AG04449 (cell line): Measurements from ENCODE around the gene HOXD13.

ENCODE experiments used
- CTCF ChIA-PET: fragments of 350-600 bp; formaldehyde crosslinking; extraction: SDS; loops from one replicate; lab custom pipeline; 2021; ENCODE audit warnings: antibody characterized with exemption; lab: Yijun Ruan, JAX
- POLR2A ChIA-PET: fragments of 400-600, 350-600 bp; formaldehyde crosslinking; extraction: SDS; loops from one replicate; lab custom pipeline; 2020; ENCODE audit warnings: antibody characterized with exemption, inconsistent platforms; lab: Yijun Ruan, JAX
- DNase-seq: peaks from one replicate; pipeline ENCODE4 v3.0.0-alpha.2; 2010; ENCODE audit warnings: low read depth, low spot score
- H3K4me3 ChIP-seq: 2 replicates; pipeline ENCODE4 v1.5.1; 2011; ENCODE audit warnings: low read depth, mild to moderate bottlenecking, control low read depth, low read length
- CTCF ChIP-seq: IDR thresholded peaks from one replicate; pipeline ENCODE4 v1.5.1; 2011; ENCODE audit warnings: mild to moderate bottlenecking, moderate library complexity, low read length, control low read depth, inconsistent platforms; ENCODE audit not compliant: insufficient read depth; ENCODE audit errors: missing control alignments

Gene HOXD13

GRCh38 chr2:176068419-176068832, 24.1 kb upstream of the HOXD13 start:
- DNase-seq: no peak
- POLR2A ChIA-PET: no interaction called here
- H3K4me3 ChIP-seq: no peak overlapping the region
- CTCF ChIA-PET: no interaction called here
- TF ChIP-seq CTCF: no peak

GRCh38 chr2:176071330-176072291, 20.9 kb upstream of the HOXD13 start:
- DNase-seq: no peak
- no peak for TF ChIP-seq CTCF
- H3K4me3 ChIP-seq: no peak overlapping the region
- ChIA-PET CTCF (interaction anchor here (1.0 kb wide), 2 partner anchors 10 to 382 kb away, joined by 3 read pairs; no protein-coding TSS in a partner anchor), POLR2A (no interaction called here)

GRCh38 chr2:176072292-176072669, 20.2 kb upstream of the HOXD13 start:
- POLR2A ChIA-PET: no interaction called here
- CTCF ChIA-PET: no interaction called here
- no peak for TF ChIP-seq CTCF
- H3K4me3 ChIP-seq: no peak overlapping the region
- no peak for DNase-seq

GRCh38 chr2:176072951-176073904, 19.3 kb upstream of the HOXD13 start:
- DNase-seq: no peak
- POLR2A ChIA-PET: interaction anchor here (0.6 kb wide), 1 partner anchor 349 kb away, joined by 3 read pairs; no protein-coding TSS in a partner anchor
- TF ChIP-seq CTCF: no peak
- no peak overlapping the region for H3K4me3 ChIP-seq
- CTCF ChIA-PET: interaction anchor here (1.4 kb wide), 1 partner anchor 9 kb away, joined by 5 read pairs; no protein-coding TSS in a partner anchor

- H3K4me3 ChIP-seq: no peak overlapping the region
- POLR2A ChIA-PET: no interaction called here
- no peak for TF ChIP-seq CTCF
- no peak for DNase-seq
- CTCF ChIA-PET: interaction anchor here (0.9 kb wide), 1 partner anchor 11 kb away, joined by 5 read pairs; no protein-coding TSS in a partner anchor
These were observed 17.5 kb upstream of the HOXD13 start for GRCh38 chr2:176074919-176075425.
